ENCODE measurements around the gene PRRG4. TPM values are rescaled to one million over a fixed set of nuclear protein-coding genes. Genes with fewer than 3 reads are reported as not detected.

PRRG4 gene
- total RNA-seq, 4 donors from 2014 or later, result 31.7 to 60.1 (median 45.1) TPM

DNA sequence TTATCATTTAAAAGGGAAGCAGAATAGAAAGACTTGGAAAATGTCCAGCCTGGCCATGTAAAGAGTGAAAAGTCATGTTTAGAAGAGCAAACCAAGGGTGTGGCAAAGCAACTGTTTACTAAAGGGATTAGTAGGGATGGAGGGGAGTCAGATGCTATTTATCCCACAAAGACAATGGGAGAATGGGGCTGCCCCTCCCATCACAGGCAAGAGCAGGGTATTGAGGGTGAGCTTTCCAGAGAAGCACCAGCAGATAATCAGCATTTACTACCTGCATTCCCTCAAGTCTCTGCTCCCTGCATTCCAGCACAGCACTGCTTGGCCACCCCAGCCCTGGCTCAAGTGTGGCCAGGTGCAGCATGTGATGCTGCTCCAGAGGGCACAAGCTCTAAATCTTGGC lies 44.4 kb downstream of the PRRG4 start:
- DNase-seq, result no peak
- no peak for TF ChIP-seq POLR2A (IDR thresholded peaks at IDR 0.05)
- TF ChIP-seq, protein P1, sequence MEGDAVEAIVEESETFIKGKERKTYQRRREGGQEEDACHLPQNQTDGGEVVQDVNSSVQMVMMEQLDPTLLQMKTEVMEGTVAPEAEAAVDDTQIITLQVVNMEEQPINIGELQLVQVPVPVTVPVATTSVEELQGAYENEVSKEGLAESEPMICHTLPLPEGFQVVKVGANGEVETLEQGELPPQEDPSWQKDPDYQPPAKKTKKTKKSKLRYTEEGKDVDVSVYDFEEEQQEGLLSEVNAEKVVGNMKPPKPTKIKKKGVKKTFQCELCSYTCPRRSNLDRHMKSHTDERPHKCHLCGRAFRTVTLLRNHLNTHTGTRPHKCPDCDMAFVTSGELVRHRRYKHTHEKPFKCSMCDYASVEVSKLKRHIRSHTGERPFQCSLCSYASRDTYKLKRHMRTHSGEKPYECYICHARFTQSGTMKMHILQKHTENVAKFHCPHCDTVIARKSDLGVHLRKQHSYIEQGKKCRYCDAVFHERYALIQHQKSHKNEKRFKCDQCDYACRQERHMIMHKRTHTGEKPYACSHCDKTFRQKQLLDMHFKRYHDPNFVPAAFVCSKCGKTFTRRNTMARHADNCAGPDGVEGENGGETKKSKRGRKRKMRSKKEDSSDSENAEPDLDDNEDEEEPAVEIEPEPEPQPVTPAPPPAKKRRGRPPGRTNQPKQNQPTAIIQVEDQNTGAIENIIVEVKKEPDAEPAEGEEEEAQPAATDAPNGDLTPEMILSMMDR (IDR thresholded peaks at IDR 0.05), result no peak
- H3K27me3 ChIP-seq, result no peaks in the 10 kb centered on the region
- H3K9me3 ChIP-seq, result no peaks in the 10 kb centered on the region
- no peak overlapping the region for H3K27ac ChIP-seq
- intact Hi-C loops (cut with DNase I), result no loop called here
- no peaks in the 10 kb centered on the region for H3K36me3 ChIP-seq
- peaks cover 0 to 6% (median 0%) of the 10 kb centered on the region in 3 donors for H3K4me1 ChIP-seq
- H3K4me3 ChIP-seq, result no peak overlapping the region

DNA sequence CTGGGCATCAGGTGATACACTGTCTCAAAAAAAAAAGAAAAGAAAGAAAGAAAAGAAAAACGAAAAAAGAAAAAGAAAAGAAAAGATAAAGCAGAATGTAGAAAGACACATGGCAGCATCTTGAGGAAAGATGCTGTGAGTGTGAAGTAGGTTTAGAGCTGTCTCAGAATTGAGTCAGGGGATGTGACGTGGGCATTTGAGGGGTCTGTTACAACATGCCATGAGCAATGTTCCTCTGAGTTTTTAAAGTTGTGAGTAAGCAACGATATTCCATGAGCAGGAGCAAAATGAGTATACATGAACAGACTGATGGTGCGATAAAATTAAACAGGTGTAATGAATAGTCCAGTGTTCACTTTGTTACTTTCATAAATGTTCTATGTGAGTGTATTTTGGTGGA lies 51.6 kb downstream of the PRRG4 start:
- no peaks in the 10 kb centered on the region for H3K36me3 ChIP-seq
- TF ChIP-seq, protein P1 (IDR thresholded peaks at IDR 0.05), result no peak
- H3K4me1 ChIP-seq, result no peaks in the 10 kb centered on the region
- intact Hi-C loops (cut with DNase I), result no loop called here
- 45 to 52% methylated on average over 4 of the region's 4 CpGs for WGBS, 2 donors
- no peak for DNase-seq
- H3K27me3 ChIP-seq, result no peaks in the 10 kb centered on the region
- no peak overlapping the region for H3K4me3 ChIP-seq
- H3K9me3 ChIP-seq, result no peaks in the 10 kb centered on the region
- no peak overlapping the region for H3K27ac ChIP-seq

DNA sequence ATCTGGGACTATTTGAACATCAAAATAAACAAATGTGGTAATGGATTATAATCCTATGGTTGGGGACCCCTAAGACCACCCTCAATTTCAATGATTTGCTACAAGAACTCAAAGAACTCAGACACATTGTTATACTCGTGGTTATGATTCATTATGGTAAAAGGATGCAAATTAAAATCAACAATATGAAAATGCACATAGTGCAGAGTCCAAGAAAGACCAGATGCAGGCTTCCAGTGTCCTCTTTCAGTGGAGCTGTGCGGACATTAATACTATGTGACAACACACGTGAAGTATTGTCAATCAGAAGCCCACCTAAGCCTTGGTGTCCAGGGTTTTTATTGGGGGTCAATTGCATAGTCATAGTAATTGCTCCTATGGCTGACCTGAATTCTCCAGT lies 53.7 kb downstream of the PRRG4 start:
- Histone ChIP-seq H3K27ac (no peak overlapping the region), H3K4me3 (no peak overlapping the region), H3K27me3 (no peaks in the 10 kb centered on the region), H3K9me3 (no peaks in the 10 kb centered on the region), H3K36me3 (no peaks in the 10 kb centered on the region), H3K4me1 (no peaks in the 10 kb centered on the region)
- DNase-seq, result no peak
- TF ChIP-seq, protein P1 (IDR thresholded peaks at IDR 0.05), result no peak
- no peak for TF ChIP-seq POLR2A (IDR thresholded peaks at IDR 0.05)
- intact Hi-C loops (cut with DNase I), result no loop called here
- 43 to 64% methylated on average over 3 of the region's 3 CpGs for WGBS, 2 donors

GRCh38 chr11:32884023-32884422 lies 54.3 kb downstream of the PRRG4 start:
- no peak for DNase-seq
- H3K4me3 ChIP-seq, result no peak overlapping the region
- H3K9me3 ChIP-seq, result no peaks in the 10 kb centered on the region
- 91 to 98% methylated on average over 3 of the region's 3 CpGs for WGBS, 2 donors
- H3K4me1 ChIP-seq, result no peaks in the 10 kb centered on the region
- no peak overlapping the region for H3K27ac ChIP-seq
- intact Hi-C loops (cut with DNase I), result no loop called here
- no peaks in the 10 kb centered on the region for H3K27me3 ChIP-seq
- no peaks in the 10 kb centered on the region for H3K36me3 ChIP-seq
- TF ChIP-seq POLR2A (IDR thresholded peaks at IDR 0.05), result no peak
- TF ChIP-seq, protein P1 (IDR thresholded peaks at IDR 0.05), result no peak

- intact Hi-C loops (cut with DNase I), result no loop called here
- no peak overlapping the region for H3K27ac ChIP-seq
- no peaks in the 10 kb centered on the region for H3K4me1 ChIP-seq
- no peak overlapping the region for H3K4me3 ChIP-seq
- H3K27me3 ChIP-seq, result no peaks in the 10 kb centered on the region
- 68 to 74% methylated on average over 3 of the region's 3 CpGs for WGBS, 2 donors
- no peaks in the 10 kb centered on the region for H3K9me3 ChIP-seq
- TF ChIP-seq POLR2A (IDR thresholded peaks at IDR 0.05), result no peak
- TF ChIP-seq, protein P1 (IDR thresholded peaks at IDR 0.05), result peak in 4 of 6 experiments; percentile 20 to 48 (median 38)
- H3K36me3 ChIP-seq, result no peaks in the 10 kb centered on the region
- DNase-seq, result no peak
Observed at GRCh38 chr11:32884770-32885384, 55.1 kb downstream of the PRRG4 start.
